Spinal cord (tissue), 10 donors: ENCODE data around the gene INSIG2. TPM values are rescaled to one million over a fixed set of nuclear protein-coding genes. Genes with fewer than 3 reads are reported as not detected.

Source experiments
- DNase-seq, 6 donors: peaks; one replicate each; pipeline versions ENCODE4 v3.0.0 to v3.0.0-alpha.2; 2013 to 2015; ENCODE audit warnings: low spot score in 6 of 6, low read depth in 4 of 6
- H3K27ac ChIP-seq: one replicate; pipeline ENCODE4 v1.5.1; 2013; ENCODE audit warnings: low read depth, low read length, control low read depth
- H3K27me3 ChIP-seq: one replicate; pipeline ENCODE4 v1.6.1; 2013; ENCODE audit warnings: low read length; ENCODE audit not compliant: control insufficient read depth, insufficient read depth
- H3K36me3 ChIP-seq: one replicate; pipeline ENCODE4 v1.6.1; 2013; ENCODE audit warnings: low read length; ENCODE audit not compliant: control insufficient read depth, insufficient read depth
- H3K4me1 ChIP-seq: one replicate; pipeline ENCODE4 v1.6.1; 2013; ENCODE audit warnings: low read length; ENCODE audit not compliant: control insufficient read depth, insufficient read depth
- H3K4me3 ChIP-seq: one replicate; pipeline ENCODE4 v1.5.1; 2013; ENCODE audit warnings: low read depth, low read length, control low read depth
- H3K9me3 ChIP-seq: one replicate; pipeline ENCODE4 v1.6.1; 2013; ENCODE audit warnings: low read length; ENCODE audit not compliant: control insufficient read depth, insufficient read depth
- WGBS: methylation state at CpG from one replicate; pipeline ENCODE4 v1.1.5; 2013; ENCODE audit warnings: missing lambda C conversion rate; ENCODE audit not compliant: insufficient coverage; 5-methylcytosine and 5-hydroxymethylcytosine counted together
- polyA plus RNA-seq, 2 donors: library from polyadenylated mRNA; unstranded; fragments of 120-200 nt; gene quantifications; one replicate each; pipeline ENCODE4 v1.2.1, GENCODE V29; 2013; ENCODE audit not compliant: insufficient read length in 2 of 2
- total RNA-seq, 2 donors: library from RNA; depleted of rRNA in 1 of 2; stranded (reverse); fragments of 120-200 nt in 1 of 2; fragments of >200 nt in 1 of 2; gene quantifications; one replicate each; pipeline versions ENCODE4 v1.2.3 to v1.2.4, GENCODE V29; 2013 to 2014
- donor health status: healthy.

INSIG2 gene
- total and polyA plus RNA-seq, 4 donors, result 22.3 to 32.2 (median 29.9) TPM

DNA sequence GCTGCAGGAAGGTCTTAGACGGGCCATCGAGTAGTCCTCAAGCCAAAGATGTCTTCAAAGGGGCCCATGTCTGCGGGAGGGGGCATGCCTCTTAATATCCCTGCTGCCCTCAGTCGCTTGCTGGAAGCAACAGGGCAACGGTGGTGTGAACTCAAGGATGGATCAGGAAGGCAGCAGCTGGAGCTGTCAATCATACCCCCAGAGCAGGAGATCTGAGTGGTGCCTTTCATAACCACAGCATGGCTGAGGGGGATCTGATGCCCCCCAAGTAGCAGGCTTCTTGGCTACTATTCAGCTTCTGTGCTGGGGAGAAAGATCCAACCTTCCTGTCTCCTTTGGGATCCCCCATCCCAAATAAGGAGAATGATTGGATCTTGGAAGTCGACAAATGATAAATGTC is 46.4 kb downstream of the INSIG2 start:
- 91% methylated on average over 5 of the region's 6 CpGs for WGBS
- no peak overlapping the region for H3K27ac ChIP-seq
- H3K4me1 ChIP-seq, result no peaks in the 10 kb centered on the region
- no peaks in the 10 kb centered on the region for H3K9me3 ChIP-seq
- no peak overlapping the region for H3K4me3 ChIP-seq
- no peaks in the 10 kb centered on the region for H3K27me3 ChIP-seq
- no peaks in the 10 kb centered on the region for H3K36me3 ChIP-seq
- no peak for DNase-seq

DNA sequence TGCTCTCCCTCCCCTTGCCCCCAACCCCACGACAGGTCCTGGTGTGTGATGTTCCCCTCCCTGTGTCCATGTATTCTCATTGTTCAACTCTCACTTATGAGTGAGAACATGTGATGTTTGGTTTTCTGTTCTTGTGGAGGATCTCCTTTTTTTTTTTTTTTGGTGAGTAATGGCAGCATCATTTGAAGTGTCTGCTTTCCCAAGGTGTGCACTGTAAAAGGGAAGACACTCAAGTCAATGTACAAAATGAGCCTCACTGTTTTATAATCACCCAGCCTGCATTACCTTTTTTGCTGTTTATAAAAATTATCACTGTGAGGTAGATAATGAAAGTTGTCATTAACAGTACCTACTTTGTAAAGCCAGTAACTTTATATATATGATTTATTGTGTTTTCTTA is 56.9 kb downstream of the INSIG2 start:
- H3K4me1 ChIP-seq, result no peaks in the 10 kb centered on the region
- WGBS, result no CpG with 5 or more reads among the region's 1 CpG

DNA sequence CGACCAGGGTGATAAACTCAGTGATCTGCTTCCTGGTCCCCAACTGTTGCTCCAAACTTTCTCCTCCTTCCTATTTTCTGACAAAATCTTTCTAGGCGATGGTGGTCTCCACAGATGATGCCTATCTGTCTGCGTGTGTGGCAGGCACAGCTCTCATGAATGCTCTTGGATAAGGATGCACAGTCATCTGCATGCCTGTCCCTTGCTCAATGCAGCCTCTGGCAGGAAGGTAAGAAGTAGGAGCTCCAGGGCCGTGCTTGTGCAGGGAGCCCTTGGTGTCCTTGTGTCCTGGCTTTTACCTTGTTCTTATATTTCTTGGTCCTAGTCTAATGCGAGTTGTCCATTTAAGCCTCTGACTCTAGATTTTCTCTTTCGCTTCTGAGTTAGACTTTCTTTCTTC is 57.5 kb downstream of the INSIG2 start:
- WGBS, result 100% methylated on average over 5 of the region's 6 CpGs
- Histone ChIP-seq H3K27me3 (no peaks in the 10 kb centered on the region), H3K4me3 (no peak overlapping the region), H3K4me1 (no peaks in the 10 kb centered on the region), H3K36me3 (no peaks in the 10 kb centered on the region), H3K27ac (no peak overlapping the region), H3K9me3 (no peaks in the 10 kb centered on the region)
- DNase-seq, result no peak

More for the DNA sequence above, 56.9 kb downstream of the INSIG2 start:
- Histone ChIP-seq H3K36me3 (no peaks in the 10 kb centered on the region), H3K27me3 (no peaks in the 10 kb centered on the region), H3K27ac (no peak overlapping the region), H3K4me3 (no peak overlapping the region), H3K9me3 (no peaks in the 10 kb centered on the region)
- no peak for DNase-seq

DNA sequence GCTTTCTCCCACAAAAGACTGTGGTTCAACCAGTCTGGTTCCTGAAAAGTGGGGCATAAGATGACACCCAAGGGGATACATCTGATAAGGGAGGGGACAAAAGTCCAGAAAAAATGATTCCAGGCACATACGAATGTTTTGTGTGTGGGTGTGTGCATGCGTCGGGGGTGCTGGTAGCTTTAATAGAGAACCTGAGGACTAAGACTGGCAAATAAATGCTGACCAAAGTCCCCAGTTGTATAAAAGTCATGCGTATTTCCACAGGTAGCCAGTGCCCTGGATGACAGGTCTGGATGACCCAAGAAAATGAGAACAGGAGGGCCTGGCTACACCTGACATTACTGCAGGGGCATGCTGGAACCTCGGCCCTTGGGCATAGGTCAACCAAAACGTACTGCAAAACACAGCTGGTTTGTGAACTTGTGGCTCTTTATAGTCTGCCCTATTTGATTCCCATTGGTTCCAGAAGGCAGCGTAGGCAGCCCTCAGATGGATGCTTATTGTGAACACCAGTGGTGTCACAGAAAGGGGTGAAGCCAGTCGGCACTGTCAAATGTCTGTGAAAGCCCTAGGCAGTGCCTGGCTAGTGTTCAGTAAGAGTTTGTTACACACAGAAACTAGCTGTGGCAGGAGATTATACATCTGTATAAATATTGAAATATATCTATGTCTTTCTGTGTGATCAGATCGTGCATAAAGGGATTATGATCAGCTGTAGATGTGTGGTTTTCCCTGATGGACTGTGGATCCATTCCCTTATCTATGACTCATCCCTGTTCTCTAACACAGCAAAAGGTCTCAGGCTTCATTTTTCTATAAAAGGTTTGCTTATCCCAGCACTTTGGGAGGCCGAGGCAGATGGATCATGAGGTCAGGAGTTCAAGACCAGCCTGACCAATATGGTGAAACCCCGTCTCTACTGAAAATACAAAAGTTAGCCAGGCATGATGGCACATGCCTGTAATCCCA is 58.3 kb downstream of the INSIG2 start:
- Histone ChIP-seq H3K9me3 (no peaks in the 10 kb centered on the region), H3K27me3 (no peaks in the 10 kb centered on the region), H3K4me3 (no peak overlapping the region), H3K36me3 (no peaks in the 10 kb centered on the region), H3K4me1 (no peaks in the 10 kb centered on the region), H3K27ac (no peak overlapping the region)
- DNase-seq, result no peak
- 91% methylated on average over 9 of the region's 11 CpGs for WGBS

DNA sequence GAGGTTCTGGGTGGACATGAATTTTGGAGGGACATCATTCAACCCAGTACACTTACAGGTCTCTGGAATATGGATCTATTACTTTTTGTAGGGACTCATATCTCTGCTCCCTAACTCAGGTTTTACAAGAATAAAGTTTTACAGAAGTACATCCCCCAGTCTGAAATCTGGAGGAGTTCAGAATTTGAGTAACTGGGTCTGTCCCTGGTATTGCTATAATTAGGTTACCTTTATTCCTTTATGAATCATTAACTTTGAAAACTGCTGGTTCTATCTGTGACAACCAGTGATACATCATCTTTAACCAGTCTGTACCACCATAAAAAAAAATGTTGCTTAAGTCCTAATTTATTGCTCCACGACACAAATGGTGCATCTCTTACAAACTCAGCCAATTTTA is 59.9 kb downstream of the INSIG2 start:
- no peak for DNase-seq
- no peak overlapping the region for H3K27ac ChIP-seq
- H3K9me3 ChIP-seq, result no peaks in the 10 kb centered on the region
- H3K4me3 ChIP-seq, result no peak overlapping the region
- no peaks in the 10 kb centered on the region for H3K36me3 ChIP-seq
- H3K27me3 ChIP-seq, result no peaks in the 10 kb centered on the region
- no peaks in the 10 kb centered on the region for H3K4me1 ChIP-seq
- no CpG with 5 or more reads among the region's 1 CpG for WGBS

DNA sequence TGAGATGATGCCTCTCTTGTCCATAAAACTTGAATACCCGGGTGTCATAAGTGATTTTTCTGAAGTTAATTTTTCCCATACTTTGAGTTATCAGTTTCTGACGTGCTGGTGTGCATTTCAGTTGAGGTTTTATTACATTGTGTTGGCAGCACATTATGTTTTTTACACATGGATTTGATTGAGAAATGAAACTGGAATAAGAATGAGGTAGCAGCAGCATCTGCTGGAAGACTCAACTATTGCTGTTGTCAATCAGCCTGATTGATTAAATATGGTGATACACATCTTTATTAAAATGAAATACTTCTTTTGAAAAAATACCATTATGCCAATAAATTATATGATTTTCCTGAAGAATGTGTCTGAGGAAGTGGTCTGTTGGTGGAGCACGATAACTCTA is 60.5 kb downstream of the INSIG2 start:
- H3K4me1 ChIP-seq, result no peaks in the 10 kb centered on the region
- no peaks in the 10 kb centered on the region for H3K9me3 ChIP-seq
- no peak overlapping the region for H3K4me3 ChIP-seq
- H3K27me3 ChIP-seq, result no peaks in the 10 kb centered on the region
- H3K27ac ChIP-seq, result no peak overlapping the region
- WGBS, result 67% methylated on average over 2 of the region's 3 CpGs
- DNase-seq, result peak in 1 of 6 donors; percentile 15
- H3K36me3 ChIP-seq, result no peaks in the 10 kb centered on the region

DNA sequence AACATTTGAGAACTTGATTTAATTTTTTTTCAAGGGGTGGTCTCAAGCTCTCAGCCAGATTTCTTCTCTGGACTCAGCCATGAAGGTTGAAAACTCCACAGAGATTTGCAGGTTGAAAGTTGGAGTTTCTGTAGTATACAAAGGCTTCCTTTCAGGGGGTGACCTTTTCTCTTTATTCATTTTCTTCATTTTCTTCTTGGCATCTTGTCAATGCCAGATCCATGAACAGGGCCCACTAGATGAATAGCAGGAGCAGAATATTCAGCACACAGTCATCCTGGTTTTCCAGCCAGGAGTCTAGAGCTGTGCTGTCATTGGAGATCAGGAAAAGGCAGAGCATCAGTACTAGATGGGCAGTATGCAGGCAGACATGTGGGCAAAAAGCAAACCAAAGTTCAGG is 62.0 kb downstream of the INSIG2 start:
- H3K4me3 ChIP-seq, result no peak overlapping the region
- H3K27me3 ChIP-seq, result no peaks in the 10 kb centered on the region
- H3K27ac ChIP-seq, result no peak overlapping the region
- H3K36me3 ChIP-seq, result no peaks in the 10 kb centered on the region
- DNase-seq, result no peak
- H3K9me3 ChIP-seq, result no peaks in the 10 kb centered on the region
- H3K4me1 ChIP-seq, result no peaks in the 10 kb centered on the region

DNA sequence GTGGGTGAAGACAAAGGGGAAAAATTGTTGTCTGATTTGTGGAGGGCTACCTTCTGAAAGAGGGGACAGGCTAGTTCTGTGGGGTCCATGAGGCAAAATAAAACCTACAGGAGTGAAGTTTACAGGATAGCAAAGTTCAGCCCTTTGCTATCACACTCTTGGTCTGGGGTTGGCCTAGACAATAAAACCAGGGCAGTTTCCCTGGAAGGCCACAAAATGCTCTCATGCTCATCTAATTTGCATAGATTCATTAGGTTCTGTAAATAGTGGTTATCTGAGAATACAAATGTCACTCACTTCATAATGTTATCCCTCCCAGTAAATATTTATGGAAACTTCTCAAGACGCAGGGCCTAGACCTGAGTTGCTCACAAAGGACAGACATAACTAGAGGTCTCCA is 63.6 kb downstream of the INSIG2 start:
- Histone ChIP-seq H3K27me3 (no peaks in the 10 kb centered on the region), H3K9me3 (no peaks in the 10 kb centered on the region), H3K4me1 (no peaks in the 10 kb centered on the region), H3K36me3 (no peaks in the 10 kb centered on the region), H3K4me3 (no peak overlapping the region), H3K27ac (no peak overlapping the region)
- no CpG with 5 or more reads among the region's 1 CpG for WGBS
- DNase-seq, result no peak

DNA sequence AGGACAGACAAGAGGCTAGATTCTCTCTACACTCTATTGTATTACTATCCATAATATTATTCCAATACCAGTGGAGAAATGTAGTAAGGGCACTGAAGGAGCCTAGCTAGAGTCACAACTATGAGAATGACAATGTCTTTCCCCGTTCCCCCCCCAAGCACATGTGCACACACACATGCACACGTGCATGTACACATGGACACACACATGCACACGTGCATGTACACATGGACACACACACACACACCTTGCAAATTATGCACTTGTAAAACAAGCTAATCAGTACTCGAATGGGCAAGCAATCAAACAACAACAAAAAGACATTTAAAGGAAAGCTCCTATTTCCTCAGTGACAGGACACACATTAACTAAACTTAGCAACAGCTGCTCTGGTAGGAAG is 65.2 kb downstream of the INSIG2 start:
- H3K27me3 ChIP-seq, result no peaks in the 10 kb centered on the region
- no peaks in the 10 kb centered on the region for H3K4me1 ChIP-seq
- WGBS, result 52% methylated on average over 3 of the region's 4 CpGs
- no peak overlapping the region for H3K4me3 ChIP-seq
- no peak overlapping the region for H3K27ac ChIP-seq
- no peaks in the 10 kb centered on the region for H3K36me3 ChIP-seq
- no peaks in the 10 kb centered on the region for H3K9me3 ChIP-seq
- DNase-seq, result no peak

DNA sequence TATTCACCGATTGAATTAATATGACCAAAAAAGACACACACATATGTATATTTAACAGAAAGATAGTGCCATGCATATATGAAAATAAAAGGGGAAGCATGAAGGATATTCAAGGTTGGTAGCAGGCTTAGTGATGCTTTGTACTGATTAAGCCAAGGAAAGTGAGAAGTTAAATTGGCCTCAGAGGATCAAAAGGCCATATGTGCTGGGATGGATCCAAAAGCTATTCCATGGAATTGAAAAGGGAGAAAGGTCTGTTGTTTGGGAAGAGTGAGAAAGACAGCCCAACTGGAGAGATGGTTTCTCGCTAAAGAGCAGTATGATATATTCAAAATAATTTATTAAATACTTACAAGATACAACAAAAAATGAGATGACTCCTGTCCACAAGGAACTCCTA is 65.9 kb downstream of the INSIG2 start:
- peak in 2 of 6 donors; percentile 59 to 71 for DNase-seq
- no peaks in the 10 kb centered on the region for H3K36me3 ChIP-seq
- no peak overlapping the region for H3K4me3 ChIP-seq
- H3K27me3 ChIP-seq, result no peaks in the 10 kb centered on the region
- H3K9me3 ChIP-seq, result no peaks in the 10 kb centered on the region
- H3K4me1 ChIP-seq, result no peaks in the 10 kb centered on the region
- no peak overlapping the region for H3K27ac ChIP-seq
- WGBS, result no CpG with 5 or more reads among the region's 2 CpGs
